HG02970 (cell line): Measurements from ENCODE around the gene CFAP52.
"Not testable (repeated sequence)": the region's sequence is repeated elsewhere in the genome, so short reads cannot be mapped to it uniquely, and the experiment has no call there.

Experiments used
- ATAC-seq: cut with Tn5 transposase; IDR thresholded peaks from one replicate; pipeline ENCODE4 v1.9.1; 2021; ENCODE audit warnings: mild to moderate bottlenecking, moderate library complexity, moderate number of reproducible peaks; ENCODE audit not compliant: unreplicated experiment, low FRiP score

CFAP52 gene

GRCh38 chr17:9576521-9577372 is at the start of gene CFAP52:
Gene CFAP52 (plus strand): TSS chr17:9576642. CDS start chr17:9576696, 54 bp downstream.
- ATAC-seq = no peak

GRCh38 chr17:9527788-9528187 is 48.7 kb upstream of the CFAP52 start:
- ATAC-seq = no peak

- ATAC-seq = no peak
These were observed 47.3 kb upstream of the CFAP52 start for GRCh38 chr17:9529033-9529700.

- ATAC-seq = no peak
These were observed 45.4 kb upstream of the CFAP52 start for GRCh38 chr17:9531034-9531433.

GRCh38 chr17:9532715-9533114 is 43.7 kb upstream of the CFAP52 start:
- ATAC-seq = no peak

- ATAC-seq = no peak
These were observed 43.0 kb upstream of the CFAP52 start for GRCh38 chr17:9533441-9533840.

- no peak for ATAC-seq
These were observed 40.4 kb upstream of the CFAP52 start for GRCh38 chr17:9536061-9536460.

GRCh38 chr17:9537177-9537776 is 39.2 kb upstream of the CFAP52 start:
- ATAC-seq = no peak

GRCh38 chr17:9538626-9539025 is 37.8 kb upstream of the CFAP52 start:
- ATAC-seq = no peak

- no peak for ATAC-seq
These were observed 34.7 kb upstream of the CFAP52 start for GRCh38 chr17:9541718-9542117.

GRCh38 chr17:9544221-9544620 is 32.2 kb upstream of the CFAP52 start:
- no peak for ATAC-seq

- ATAC-seq = no peak
These were observed 27.2 kb upstream of the CFAP52 start for GRCh38 chr17:9549215-9549614.

- no peak for ATAC-seq
These were observed 23.3 kb upstream of the CFAP52 start for GRCh38 chr17:9553181-9553580.

- no peak for ATAC-seq
These were observed 22.8 kb upstream of the CFAP52 start for GRCh38 chr17:9553596-9553995.

GRCh38 chr17:9554715-9555114 is 21.7 kb upstream of the CFAP52 start:
- not testable (repeated sequence) for ATAC-seq

- no peak for ATAC-seq
These were observed 19.2 kb upstream of the CFAP52 start for GRCh38 chr17:9557161-9557755.

- no peak for ATAC-seq
These were observed 18.6 kb upstream of the CFAP52 start for GRCh38 chr17:9557857-9558256.

- ATAC-seq = no peak
These were observed 12.3 kb upstream of the CFAP52 start for GRCh38 chr17:9564104-9564503.

GRCh38 chr17:9566067-9566466 is 10.4 kb upstream of the CFAP52 start:
- no peak for ATAC-seq

GRCh38 chr17:9566739-9567138 is 9.7 kb upstream of the CFAP52 start:
- not testable (repeated sequence) for ATAC-seq

GRCh38 chr17:9568004-9568403 is 8.4 kb upstream of the CFAP52 start:
- no peak for ATAC-seq
